Activated naive CD8-positive, alpha-beta T cell (primary cell): Measurements from ENCODE around the gene LRRC8C.

Source experiments
- H3K27ac Mint-ChIP-seq: one replicate; pipeline ENCODE4 v1.8.0; 2021; ENCODE audit warnings: mixed read lengths
- H3K27me3 Mint-ChIP-seq: one replicate; pipeline ENCODE4 v1.8.0; 2021; ENCODE audit warnings: mixed read lengths
- H3K36me3 Mint-ChIP-seq: one replicate; pipeline ENCODE4 v1.8.0; 2021; ENCODE audit warnings: mixed read lengths
- H3K4me1 Mint-ChIP-seq: one replicate; pipeline ENCODE4 v1.8.0; 2021; ENCODE audit warnings: low read depth, mixed read lengths
- H3K4me3 Mint-ChIP-seq: one replicate; pipeline ENCODE4 v1.8.0; 2021; ENCODE audit warnings: mild to moderate bottlenecking, mixed read lengths
- H3K9me3 Mint-ChIP-seq: one replicate; pipeline ENCODE4 v1.8.0; 2021; ENCODE audit warnings: low read depth, mixed read lengths

LRRC8C gene

GRCh38 chr1:89728381-89728780, 95.5 kb downstream of the LRRC8C start:
- Mint-ChIP-seq H3K4me3 (no peak overlapping the region), H3K9me3 (peaks cover 11% of the 10 kb centered on the region), H3K27me3 (no peaks in the 10 kb centered on the region), H3K4me1 (peaks cover 81% of the 10 kb centered on the region), H3K27ac (peak overlapping the region; percentile 94), H3K36me3 (peaks cover 31% of the 10 kb centered on the region)

GRCh38 chr1:89732206-89732605, 99.3 kb downstream of the LRRC8C start:
- Mint-ChIP-seq H3K36me3 (peaks cover 21% of the 10 kb centered on the region), H3K4me1 (peaks cover 58% of the 10 kb centered on the region), H3K27ac (peak overlapping the region; percentile 90), H3K4me3 (peak overlapping the region; percentile 40), H3K9me3 (peaks cover 9% of the 10 kb centered on the region), H3K27me3 (no peaks in the 10 kb centered on the region)

- Mint-ChIP-seq H3K36me3 (peaks cover 18% of the 10 kb centered on the region), H3K27ac (peak overlapping the region; percentile 90), H3K4me1 (peaks cover 55% of the 10 kb centered on the region), H3K9me3 (peaks cover 6% of the 10 kb centered on the region), H3K4me3 (peak overlapping the region; percentile 40), H3K27me3 (no peaks in the 10 kb centered on the region)
Measured at GRCh38 chr1:89732643-89733222, 99.8 kb downstream of the LRRC8C start.

- H3K4me3 Mint-ChIP-seq, result no peak overlapping the region
- H3K27me3 Mint-ChIP-seq, result no peaks in the 10 kb centered on the region
- no peak overlapping the region for H3K27ac Mint-ChIP-seq
- H3K36me3 Mint-ChIP-seq, result peaks cover 15% of the 10 kb centered on the region
- peaks cover 54% of the 10 kb centered on the region for H3K4me1 Mint-ChIP-seq
- H3K9me3 Mint-ChIP-seq, result no peaks in the 10 kb centered on the region
Measured at GRCh38 chr1:89733748-89734147, 100.8 kb downstream of the LRRC8C start.

GRCh38 chr1:89734442-89734841, 101.5 kb downstream of the LRRC8C start:
- Mint-ChIP-seq H3K36me3 (peaks cover 13% of the 10 kb centered on the region), H3K27me3 (no peaks in the 10 kb centered on the region), H3K4me3 (no peak overlapping the region), H3K9me3 (no peaks in the 10 kb centered on the region), H3K27ac (no peak overlapping the region), H3K4me1 (peaks cover 55% of the 10 kb centered on the region)

GRCh38 chr1:89735479-89735878, 102.6 kb downstream of the LRRC8C start:
- Mint-ChIP-seq H3K36me3 (peaks cover 13% of the 10 kb centered on the region), H3K9me3 (no peaks in the 10 kb centered on the region), H3K4me3 (no peak overlapping the region), H3K27ac (no peak overlapping the region), H3K27me3 (no peaks in the 10 kb centered on the region), H3K4me1 (peaks cover 65% of the 10 kb centered on the region)

- Mint-ChIP-seq H3K36me3 (peaks cover 8% of the 10 kb centered on the region), H3K27ac (no peak overlapping the region), H3K9me3 (no peaks in the 10 kb centered on the region), H3K4me3 (no peak overlapping the region), H3K27me3 (no peaks in the 10 kb centered on the region), H3K4me1 (peaks cover 60% of the 10 kb centered on the region)
Measured at GRCh38 chr1:89736937-89737733, 104.2 kb downstream of the LRRC8C start.

- Mint-ChIP-seq H3K4me1 (peaks cover 59% of the 10 kb centered on the region), H3K4me3 (peak overlapping the region; percentile 54), H3K36me3 (peaks cover 5% of the 10 kb centered on the region), H3K27me3 (no peaks in the 10 kb centered on the region), H3K9me3 (no peaks in the 10 kb centered on the region), H3K27ac (peak overlapping the region; percentile 88)
Measured at GRCh38 chr1:89737985-89738510, 105.1 kb downstream of the LRRC8C start.

- Mint-ChIP-seq H3K9me3 (no peaks in the 10 kb centered on the region), H3K27ac (peak overlapping the region; percentile 96), H3K36me3 (peaks cover 4% of the 10 kb centered on the region), H3K4me3 (peak overlapping the region; percentile 84), H3K4me1 (peaks cover 55% of the 10 kb centered on the region), H3K27me3 (no peaks in the 10 kb centered on the region)
Measured at GRCh38 chr1:89739013-89739843, 106.3 kb downstream of the LRRC8C start.

GRCh38 chr1:89739844-89740216, 106.9 kb downstream of the LRRC8C start:
- peak overlapping the region; percentile 96 for H3K27ac Mint-ChIP-seq
- no peaks in the 10 kb centered on the region for H3K27me3 Mint-ChIP-seq
- H3K4me3 Mint-ChIP-seq, result peak overlapping the region; percentile 84
- peaks cover 51% of the 10 kb centered on the region for H3K4me1 Mint-ChIP-seq
- peaks cover 2% of the 10 kb centered on the region for H3K36me3 Mint-ChIP-seq
- no peaks in the 10 kb centered on the region for H3K9me3 Mint-ChIP-seq

GRCh38 chr1:89743788-89744187, 110.9 kb downstream of the LRRC8C start:
- Mint-ChIP-seq H3K27ac (no peak overlapping the region), H3K36me3 (peaks cover 15% of the 10 kb centered on the region), H3K27me3 (no peaks in the 10 kb centered on the region), H3K9me3 (no peaks in the 10 kb centered on the region), H3K4me3 (no peak overlapping the region), H3K4me1 (peaks cover 45% of the 10 kb centered on the region)

- peaks cover 20% of the 10 kb centered on the region for H3K4me1 Mint-ChIP-seq
- peaks cover 15% of the 10 kb centered on the region for H3K36me3 Mint-ChIP-seq
- H3K27me3 Mint-ChIP-seq, result no peaks in the 10 kb centered on the region
- no peaks in the 10 kb centered on the region for H3K9me3 Mint-ChIP-seq
- H3K27ac Mint-ChIP-seq, result peak overlapping the region; percentile 56
- no peak overlapping the region for H3K4me3 Mint-ChIP-seq
Measured at GRCh38 chr1:89746424-89747149, 113.7 kb downstream of the LRRC8C start.

GRCh38 chr1:89753761-89754160, 120.8 kb downstream of the LRRC8C start:
- Mint-ChIP-seq H3K4me1 (peaks cover 58% of the 10 kb centered on the region), H3K4me3 (peak overlapping the region; percentile 46), H3K27me3 (no peaks in the 10 kb centered on the region), H3K27ac (peak overlapping the region; percentile 86), H3K9me3 (no peaks in the 10 kb centered on the region), H3K36me3 (peaks cover 7% of the 10 kb centered on the region)

GRCh38 chr1:89754518-89754917, 121.6 kb downstream of the LRRC8C start:
- H3K27ac Mint-ChIP-seq, result peak overlapping the region; percentile 86
- H3K27me3 Mint-ChIP-seq, result no peaks in the 10 kb centered on the region
- peaks cover 66% of the 10 kb centered on the region for H3K4me1 Mint-ChIP-seq
- peaks cover 10% of the 10 kb centered on the region for H3K36me3 Mint-ChIP-seq
- no peak overlapping the region for H3K4me3 Mint-ChIP-seq
- no peaks in the 10 kb centered on the region for H3K9me3 Mint-ChIP-seq
